Esophagus muscularis mucosa (tissue), 4 donors: Measurements from ENCODE around the gene ZNF423. TPM values are rescaled to one million over a fixed set of nuclear protein-coding genes. Genes with fewer than 3 reads are reported as not detected.

ENCODE experiments used
- DNase-seq: peaks from one replicate; pipeline ENCODE4 v3.0.0-alpha.2; 2017; ENCODE audit errors: extremely low spot score
- H3K27ac ChIP-seq, 4 donors: fragments of 200-600 bp; sonication (generic); replicated peaks in 1 of 4; 1 replicate in 3 of 4; 2 replicates in 1 of 4; pipeline ENCODE4 v1.5.1; 2016 to 2019; ENCODE audit warnings: mild to moderate bottlenecking in 1 of 4
- H3K27me3 ChIP-seq, 4 donors: fragments of 200-600 bp; sonication (generic); one replicate each; pipeline versions ENCODE4 v1.5.1 to v1.6.0; 2016 to 2019
- H3K36me3 ChIP-seq, 4 donors: fragments of 200-600 bp; sonication (generic); one replicate each; pipeline ENCODE4 v1.5.1; 2016 to 2019
- H3K4me1 ChIP-seq, 4 donors: fragments of 200-600 bp; sonication (generic); one replicate each; pipeline ENCODE4 v1.5.1; 2016 to 2019
- H3K4me3 ChIP-seq, 4 donors: fragments of 200-600 bp; sonication (generic); 1 replicate in 2 of 4; 2 replicates in 2 of 4; pipeline ENCODE4 v1.5.1; 2016 to 2019; ENCODE audit warnings: mild to moderate bottlenecking in 4 of 4, moderate library complexity in 1 of 4
- H3K9me3 ChIP-seq, 4 donors: fragments of 200-600 bp; sonication (generic); 1 replicate in 3 of 4; 2 replicates in 1 of 4; pipeline ENCODE4 v1.5.1; 2016 to 2019
- EP300 ChIP-seq: sonication (generic); formaldehyde crosslinking; IDR thresholded peaks from one replicate; pipeline ENCODE4 v1.6.1; 2017; ENCODE audit warnings: antibody characterized with exemption
- POLR2A ChIP-seq: fragments of 450-650 bp; IDR thresholded peaks from one replicate; pipeline ENCODE4 v1.6.1; 2017; ENCODE audit warnings: antibody characterized with exemption, moderate library complexity, mild to moderate bottlenecking, low read depth
- POLR2AphosphoS5 ChIP-seq, 2 donors: sonication (generic); formaldehyde crosslinking; IDR thresholded peaks; one replicate each; pipeline ENCODE4 v1.6.1; 2017; ENCODE audit warnings: antibody characterized with exemption in 2 of 2
- WGBS: methylation state at CpG from one replicate; pipeline ENCODE4 v1.1.5; 2018; 5-methylcytosine and 5-hydroxymethylcytosine counted together
- intact Hi-C: fragments of 100-400 bp; cut with DNase I; formaldehyde crosslinking; loops from one replicate; pipeline ENCODE4 v1.15.1; 2023
- total RNA-seq, 4 donors: library from RNA; depleted of rRNA; stranded (reverse); fragments of >200 nt; gene quantifications; one replicate each; pipeline versions ENCODE4 v1.1.0 to v1.2.1, GENCODE V29; 2016
- TF ChIP-seq, protein P1 (sequence below), 3 experiments: fragments of 200-600 bp in 2 of 3; fragments of 450-650 bp in 1 of 3; sonication (generic) in 2 of 3; IDR thresholded peaks; one replicate each; pipeline ENCODE4 v1.5.1; 2017 to 2019; ENCODE audit warnings: antibody characterized with exemption in 3 of 3, mild to moderate bottlenecking in 2 of 3, moderate library complexity in 1 of 3

The ZNF423 gene
- total RNA-seq, 4 donors from 2014 or later: 8.7 to 22.5 (median 10.3) TPM

GRCh38 chr16:49712542-49712941 lies 143.4 kb downstream of the ZNF423 start:
- intact Hi-C loops: no loop called here
- H3K27ac ChIP-seq: no peak overlapping the region
- no peak for DNase-seq
- no peaks in the 10 kb centered on the region for H3K36me3 ChIP-seq
- TF ChIP-seq EP300 (no peak), POLR2AphosphoS5 (IDR thresholded peaks at IDR 0.05) (no peak), POLR2A (no peak)
- TF ChIP-seq, protein P1, sequence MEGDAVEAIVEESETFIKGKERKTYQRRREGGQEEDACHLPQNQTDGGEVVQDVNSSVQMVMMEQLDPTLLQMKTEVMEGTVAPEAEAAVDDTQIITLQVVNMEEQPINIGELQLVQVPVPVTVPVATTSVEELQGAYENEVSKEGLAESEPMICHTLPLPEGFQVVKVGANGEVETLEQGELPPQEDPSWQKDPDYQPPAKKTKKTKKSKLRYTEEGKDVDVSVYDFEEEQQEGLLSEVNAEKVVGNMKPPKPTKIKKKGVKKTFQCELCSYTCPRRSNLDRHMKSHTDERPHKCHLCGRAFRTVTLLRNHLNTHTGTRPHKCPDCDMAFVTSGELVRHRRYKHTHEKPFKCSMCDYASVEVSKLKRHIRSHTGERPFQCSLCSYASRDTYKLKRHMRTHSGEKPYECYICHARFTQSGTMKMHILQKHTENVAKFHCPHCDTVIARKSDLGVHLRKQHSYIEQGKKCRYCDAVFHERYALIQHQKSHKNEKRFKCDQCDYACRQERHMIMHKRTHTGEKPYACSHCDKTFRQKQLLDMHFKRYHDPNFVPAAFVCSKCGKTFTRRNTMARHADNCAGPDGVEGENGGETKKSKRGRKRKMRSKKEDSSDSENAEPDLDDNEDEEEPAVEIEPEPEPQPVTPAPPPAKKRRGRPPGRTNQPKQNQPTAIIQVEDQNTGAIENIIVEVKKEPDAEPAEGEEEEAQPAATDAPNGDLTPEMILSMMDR (IDR thresholded peaks at IDR 0.05): no peak
- no peaks in the 10 kb centered on the region for H3K9me3 ChIP-seq
- WGBS: 95% methylated on average over 16 of the region's 16 CpGs
- H3K4me3 ChIP-seq: no peak overlapping the region
- no peaks in the 10 kb centered on the region for H3K27me3 ChIP-seq
- peaks cover 0 to 11% (median 10%) of the 10 kb centered on the region in 4 donors for H3K4me1 ChIP-seq

- 94% methylated on average over 9 of the region's 9 CpGs for WGBS
- intact Hi-C loops: no loop called here
Measured at GRCh38 chr16:49712106-49712505, 143.8 kb downstream of the ZNF423 start.

DNA sequence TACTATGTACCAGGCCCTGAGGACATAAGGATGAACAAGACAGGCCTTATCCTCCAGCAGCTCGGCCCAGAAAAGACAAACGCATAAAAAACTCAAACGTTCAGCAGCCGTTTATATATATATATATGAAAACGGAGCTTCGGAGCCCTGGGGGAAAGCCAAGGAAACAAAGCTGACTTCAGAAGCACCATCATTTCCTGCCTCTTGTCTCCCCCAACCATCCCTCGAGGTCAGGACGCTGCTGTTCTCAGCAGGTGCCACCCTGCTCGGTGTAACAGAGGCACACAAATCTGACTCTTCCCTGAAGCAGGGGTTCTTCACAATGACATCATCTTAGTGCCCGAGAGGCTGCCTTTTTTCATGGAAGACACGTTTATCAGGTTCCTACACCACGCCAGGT lies 146.9 kb downstream of the ZNF423 start:
- Histone ChIP-seq H3K9me3 (no peaks in the 10 kb centered on the region), H3K27me3 (no peaks in the 10 kb centered on the region), H3K27ac (no peak overlapping the region), H3K36me3 (no peaks in the 10 kb centered on the region), H3K4me1 (no peaks in the 10 kb centered on the region), H3K4me3 (no peak overlapping the region)
- 79% methylated on average over 11 of the region's 12 CpGs for WGBS
- intact Hi-C loops: no loop called here
- TF ChIP-seq, protein P1 (IDR thresholded peaks at IDR 0.05): no peak
- no peak for TF ChIP-seq POLR2A
- TF ChIP-seq POLR2AphosphoS5 (IDR thresholded peaks at IDR 0.05): no peak
- no peak for TF ChIP-seq EP300
- DNase-seq: no peak

More at GRCh38 chr16:49712106-49712505, 143.8 kb downstream of the ZNF423 start:
- H3K27ac ChIP-seq: no peak overlapping the region
- H3K9me3 ChIP-seq: no peaks in the 10 kb centered on the region
- H3K36me3 ChIP-seq: no peaks in the 10 kb centered on the region
- peaks cover 0 to 11% (median 10%) of the 10 kb centered on the region in 4 donors for H3K4me1 ChIP-seq
- TF ChIP-seq POLR2AphosphoS5 (IDR thresholded peaks at IDR 0.05) (no peak), EP300 (no peak), POLR2A (no peak)
- TF ChIP-seq, protein P1 (IDR thresholded peaks at IDR 0.05): no peak
- H3K4me3 ChIP-seq: no peak overlapping the region
- no peak for DNase-seq
- no peaks in the 10 kb centered on the region for H3K27me3 ChIP-seq

GRCh38 chr16:49708491-49708890 lies 147.4 kb downstream of the ZNF423 start:
- no peak for TF ChIP-seq EP300
- TF ChIP-seq POLR2A: no peak
- TF ChIP-seq, protein P1 (IDR thresholded peaks at IDR 0.05): no peak
- TF ChIP-seq POLR2AphosphoS5 (IDR thresholded peaks at IDR 0.05): no peak
- H3K27me3 ChIP-seq: no peaks in the 10 kb centered on the region
- intact Hi-C loops: no loop called here
- no peaks in the 10 kb centered on the region for H3K9me3 ChIP-seq
- peaks cover 0 to 3% (median 1%) of the 10 kb centered on the region in 4 donors for H3K4me1 ChIP-seq
- WGBS: 83% methylated on average over 6 of the region's 6 CpGs
- H3K36me3 ChIP-seq: no peaks in the 10 kb centered on the region
- DNase-seq: no peak
- H3K4me3 ChIP-seq: no peak overlapping the region
- no peak overlapping the region for H3K27ac ChIP-seq
